Kasumi-1 (cell line): Measurements from ENCODE around the gene ZNF224.
"Not testable (repeated sequence)": the region's sequence is repeated elsewhere in the genome, so short reads cannot be mapped to it uniquely, and the experiment has no call there.

Experiments used
- DNase-seq, 2 experiments: peaks; one replicate each; lab custom pipeline; 2025; lab: John Stamatoyannopoulos, UW

ZNF224 gene

DNA sequence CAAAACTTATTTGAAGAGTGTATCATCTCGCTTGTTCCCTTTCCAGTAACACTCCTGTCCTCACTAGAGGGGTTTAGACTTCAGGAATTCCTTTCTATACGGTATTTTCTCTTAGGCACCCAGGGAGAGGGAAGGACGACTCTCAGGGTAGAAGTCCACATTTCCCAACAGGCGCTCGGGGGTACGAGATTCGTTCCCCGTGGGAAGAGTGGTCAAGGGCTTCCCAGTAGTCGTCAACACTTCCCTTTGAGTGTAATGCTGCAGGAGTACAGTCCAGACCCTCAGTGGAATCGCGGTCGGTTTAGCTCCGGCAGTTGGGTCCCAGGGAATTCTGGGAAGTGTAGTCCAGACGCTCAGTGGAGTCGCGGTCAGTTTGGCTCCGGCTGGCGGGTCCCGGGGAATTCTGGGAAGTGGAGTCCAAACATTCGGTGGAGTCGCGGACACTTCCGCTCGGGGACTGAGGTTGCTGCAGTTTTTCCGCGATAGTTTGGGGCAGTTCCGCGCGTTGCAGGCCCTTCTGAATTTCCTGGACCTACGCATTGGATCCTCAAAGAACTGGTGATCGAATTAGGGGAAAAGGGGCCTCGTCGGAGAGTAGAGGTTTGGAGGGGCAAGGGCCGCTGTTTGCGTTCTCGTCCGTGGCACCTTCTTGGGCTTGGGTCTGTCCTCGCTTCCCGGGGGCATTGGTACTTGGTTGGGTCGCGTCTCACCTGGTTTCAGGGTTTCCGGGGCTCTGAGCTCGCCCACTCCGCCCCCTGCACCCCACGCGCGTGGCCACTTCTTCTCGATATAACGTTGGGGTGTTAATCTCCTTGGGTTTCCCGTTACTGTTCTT is at the start of gene ZNF224:
TSS of gene ZNF224 (plus strand) at position 431 of the 835 bp plus-strand sequence. CDS start 3,513 bp downstream, outside the sequence.
- peak; percentile 95 to 96 for DNase-seq

DNA sequence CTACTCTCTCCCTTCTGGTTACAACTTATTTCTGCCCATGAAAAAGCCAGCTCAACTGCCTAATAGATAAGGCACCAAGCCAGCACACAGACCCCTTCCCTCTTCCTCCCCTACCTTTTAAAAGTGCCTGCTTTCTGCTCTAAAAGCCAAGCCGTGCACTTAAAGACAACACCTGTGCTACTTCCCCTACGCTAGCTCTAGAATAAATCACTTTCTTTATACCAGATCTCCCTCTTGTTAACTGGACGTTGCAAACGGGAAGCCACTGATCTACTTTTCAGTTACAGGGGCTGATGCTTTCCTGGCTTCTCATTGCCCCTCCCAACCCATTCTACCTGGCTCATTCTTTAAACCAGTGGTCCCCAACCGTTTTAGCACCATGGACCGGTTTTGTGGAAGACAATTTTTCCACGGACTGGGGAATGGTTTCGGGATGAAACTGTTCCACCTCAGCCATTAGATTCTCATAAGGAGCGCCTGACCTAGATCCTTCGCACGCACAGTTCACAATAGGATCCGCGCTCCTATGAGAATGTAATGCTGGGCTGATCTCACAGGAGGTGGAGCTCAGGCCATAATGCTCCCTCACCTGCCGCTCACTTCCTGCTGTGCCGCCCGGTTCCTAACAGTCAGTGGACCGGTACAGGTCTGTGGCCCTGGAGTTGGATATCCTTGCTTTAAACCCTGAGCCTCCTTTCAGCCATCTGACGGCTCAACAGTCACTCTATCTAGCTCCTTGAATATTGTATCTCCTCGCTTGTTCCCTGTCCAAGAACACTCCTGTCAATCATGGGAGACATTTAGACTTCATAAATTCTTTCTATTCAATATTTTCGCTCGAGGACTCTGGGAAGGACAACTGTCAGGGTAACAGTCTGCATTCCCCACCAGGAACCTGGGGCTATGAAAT is 43.2 kb upstream of the ZNF224 start:
- no peak for DNase-seq

DNA sequence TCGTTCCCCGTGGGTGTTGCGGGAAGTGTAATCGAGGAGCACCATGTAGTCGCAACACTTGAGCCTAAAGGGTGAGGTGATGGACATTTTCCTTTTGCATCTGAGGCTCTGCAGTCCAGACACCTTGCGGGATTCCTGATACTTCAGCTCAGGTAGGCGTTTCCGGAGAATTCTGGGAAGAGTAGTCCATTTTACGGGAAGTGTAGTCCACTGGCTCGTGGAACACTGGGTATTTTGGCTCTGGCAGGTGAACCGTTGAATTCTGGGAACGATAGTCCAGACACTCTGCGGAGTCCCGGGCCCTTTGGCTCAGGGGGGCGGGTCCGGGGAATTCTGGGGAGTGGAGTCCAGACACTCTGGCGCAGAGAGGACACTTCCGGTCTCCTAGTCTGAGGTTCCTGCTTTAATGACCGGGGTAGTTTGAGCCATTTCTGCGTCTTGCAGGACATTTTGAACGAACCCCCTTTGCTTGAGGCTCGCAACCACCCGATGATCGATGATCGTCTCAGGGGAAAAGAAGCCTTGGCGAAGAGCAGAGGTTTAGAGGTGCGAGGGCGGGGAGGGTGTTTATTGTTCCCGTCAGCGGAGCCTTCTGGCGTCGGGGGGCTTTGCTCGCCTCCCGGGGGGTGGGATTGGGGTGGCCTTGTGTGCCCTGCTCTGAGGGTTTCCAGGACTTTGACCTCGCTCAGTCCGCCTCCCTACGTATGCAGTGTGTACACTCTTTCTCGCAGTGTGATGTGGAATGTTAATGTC is 42.3 kb upstream of the ZNF224 start, which contains the start of gene ZNF223:
TSS of gene ZNF223 (plus strand) at position 387 of the 753 bp plus-strand sequence. CDS start 3,141 bp downstream, outside the sequence.
- DNase-seq = no peak

DNA sequence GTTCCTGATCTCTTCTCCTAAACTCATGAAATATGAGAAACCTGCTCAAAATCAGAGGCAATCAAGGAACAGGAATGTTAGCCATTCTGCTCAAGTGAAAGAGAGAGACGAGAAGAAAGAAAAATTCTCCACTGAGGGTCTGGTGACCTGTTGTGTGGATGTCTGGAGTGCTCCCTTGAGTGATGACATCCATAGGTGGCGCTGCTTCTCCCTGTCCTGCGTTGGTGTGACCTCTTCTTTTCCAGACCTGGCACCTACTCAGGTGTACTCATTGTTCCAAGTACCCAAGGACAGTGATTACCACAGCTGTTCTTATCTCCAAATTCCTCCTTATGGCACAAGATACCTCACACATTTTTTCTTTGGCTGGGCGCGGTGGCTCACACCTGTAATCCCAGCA is 38.3 kb upstream of the ZNF224 start:
- no peak for DNase-seq

DNA sequence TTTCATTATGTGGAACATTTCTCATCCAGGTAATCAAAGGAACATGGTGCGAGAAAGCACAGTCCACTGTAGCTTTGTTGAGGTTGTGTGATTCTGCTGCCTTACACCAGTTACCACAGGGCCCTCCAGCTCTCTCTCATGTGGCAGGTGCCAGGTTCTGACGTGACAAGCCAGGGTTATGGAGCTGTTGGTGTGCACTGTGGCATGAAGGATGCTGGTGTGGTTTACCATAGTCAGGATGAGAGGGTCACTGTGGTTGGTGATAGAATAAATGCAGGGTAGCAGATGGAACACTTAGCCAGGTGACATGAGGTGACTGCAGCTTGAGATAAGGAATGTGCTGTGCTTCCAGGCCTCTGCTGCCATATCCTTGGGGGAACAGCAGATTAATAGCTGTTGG is 34.9 kb upstream of the ZNF224 start:
- no peak for DNase-seq

DNA sequence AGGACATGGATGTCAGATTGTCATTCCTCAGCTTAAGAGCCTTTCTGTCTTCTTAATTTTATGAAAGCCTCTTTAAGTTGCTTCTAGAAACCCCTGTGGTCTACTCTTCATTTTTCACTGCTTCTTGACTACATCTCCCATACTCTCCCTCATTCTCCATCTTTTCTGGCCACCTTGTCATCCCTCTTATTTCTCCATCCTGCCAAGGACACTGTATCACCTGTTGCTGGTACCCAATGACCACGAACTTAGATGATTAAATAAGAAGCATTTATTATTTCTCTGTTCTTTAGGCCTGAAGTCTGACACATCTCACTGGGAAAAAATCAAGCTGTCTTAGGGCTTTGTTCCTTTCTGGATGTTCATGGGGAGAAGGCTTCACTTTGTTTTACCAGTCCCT is 33.1 kb upstream of the ZNF224 start:
- no peak for DNase-seq

DNA sequence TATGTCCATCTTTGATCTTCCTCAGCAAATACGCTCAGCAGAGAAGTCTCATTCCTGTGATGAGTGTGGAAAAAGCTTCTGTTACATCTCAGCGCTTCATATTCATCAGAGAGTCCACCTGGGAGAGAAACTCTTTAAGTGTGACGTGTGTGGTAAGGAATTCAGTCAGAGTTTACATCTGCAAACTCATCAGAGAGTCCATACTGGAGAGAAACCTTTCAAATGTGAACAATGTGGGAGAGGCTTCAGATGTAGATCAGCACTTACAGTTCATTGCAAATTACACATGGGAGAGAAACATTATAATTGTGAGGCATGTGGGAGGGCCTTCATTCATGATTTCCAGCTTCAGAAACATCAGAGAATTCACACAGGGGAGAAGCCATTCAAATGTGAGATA is 27.9 kb upstream of the ZNF224 start:
- no peak for DNase-seq

DNA sequence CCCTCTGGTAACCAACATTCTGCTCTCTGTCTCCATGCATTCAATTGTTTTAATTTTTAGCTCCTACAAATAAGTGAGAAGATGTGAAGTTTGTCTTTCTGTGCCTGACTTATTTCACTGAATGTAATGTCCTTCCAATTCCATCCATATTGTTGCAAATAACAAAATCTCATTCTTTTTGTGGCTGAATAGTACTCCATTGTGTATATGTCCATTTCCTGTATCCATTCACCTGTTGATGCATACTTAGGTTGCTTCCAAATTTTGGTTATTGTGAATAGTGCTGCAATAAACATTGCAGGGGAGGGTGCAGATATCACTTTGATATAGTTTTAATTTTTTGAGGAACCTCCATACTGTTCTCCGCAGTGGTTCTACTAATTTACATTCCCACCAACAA is 24.7 kb upstream of the ZNF224 start:
- no peak for DNase-seq

DNA sequence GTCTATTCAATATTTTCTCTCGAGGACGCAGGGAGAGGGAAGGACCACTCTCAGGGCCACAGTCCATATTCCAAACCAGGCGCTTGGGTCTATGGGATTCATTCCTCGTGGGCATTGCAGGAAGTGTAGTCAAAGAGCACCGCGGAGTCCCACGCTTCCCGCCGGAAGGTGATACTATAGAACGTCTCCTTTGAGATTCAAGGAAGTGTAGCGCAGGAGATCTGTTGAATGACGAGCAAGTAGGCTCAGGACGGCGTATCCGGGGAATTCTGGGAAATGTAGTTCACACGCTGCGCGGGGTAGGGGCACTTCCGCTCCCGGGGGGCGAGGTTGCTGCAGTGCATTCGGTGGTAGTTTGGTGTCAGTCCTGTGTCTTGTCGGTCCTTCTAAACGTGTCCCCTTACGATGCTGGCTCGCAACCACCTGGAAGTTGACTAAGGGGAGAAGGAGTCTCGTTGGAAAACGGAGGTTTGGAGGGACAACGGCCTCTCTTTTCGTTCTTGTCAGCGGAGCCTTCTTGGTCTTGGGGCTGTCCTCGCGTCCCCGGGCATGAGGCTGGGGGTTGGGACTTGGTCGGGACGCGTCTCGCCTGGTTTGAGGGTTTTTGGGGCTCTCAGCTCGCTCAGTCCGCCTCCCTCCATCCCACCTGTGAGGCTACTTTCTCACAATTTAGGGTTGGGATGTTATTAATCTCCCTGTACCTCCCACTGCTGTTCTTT is 22.2 kb upstream of the ZNF224 start, which contains the start of gene ZNF284:
TSS of gene ZNF284 (plus strand) at position 336 of the 719 bp plus-strand sequence. CDS start 4,231 bp downstream, outside the sequence.
- peak; percentile 96 to 97 for DNase-seq

DNA sequence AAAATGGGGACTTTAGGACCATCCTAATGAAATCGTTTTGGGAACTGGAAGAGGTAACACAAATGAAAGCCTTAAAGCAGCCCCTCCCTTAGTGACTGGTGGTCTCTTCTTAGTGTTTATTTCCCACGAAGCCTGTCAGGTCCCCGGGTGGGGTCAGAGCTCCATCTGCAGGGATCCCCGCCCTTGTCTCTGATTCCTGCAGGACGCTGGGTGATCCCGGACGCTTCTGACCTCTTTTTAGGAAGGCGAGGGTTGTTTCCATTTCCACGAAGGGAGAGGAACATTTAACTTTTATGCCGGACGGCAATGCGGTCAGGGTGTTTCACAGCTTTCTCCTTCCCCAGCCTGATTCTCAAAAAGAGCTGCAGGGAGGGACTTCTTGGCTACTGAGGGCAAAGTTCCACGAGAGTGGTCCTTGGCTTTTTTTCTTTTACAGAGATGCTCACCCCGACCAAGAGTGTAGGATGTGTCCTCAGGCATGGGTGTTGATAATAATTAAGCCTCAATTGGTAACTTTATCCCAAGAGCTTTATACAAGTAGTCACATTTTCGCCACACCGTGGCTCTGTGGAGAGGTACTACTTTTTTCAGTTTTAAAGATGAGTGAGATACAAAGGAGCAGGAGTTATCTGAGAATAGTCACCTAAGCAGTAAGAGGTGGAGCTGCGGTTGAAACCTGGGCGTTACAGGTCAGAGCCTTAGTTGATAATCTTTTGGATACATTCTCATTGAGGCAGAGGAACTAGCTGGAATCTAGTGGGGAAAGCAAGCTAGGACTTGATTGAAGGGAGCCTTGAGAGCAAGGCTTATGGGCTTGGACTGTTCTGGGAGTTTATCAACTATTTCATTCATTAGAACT is 21.4 kb upstream of the ZNF224 start:
- peak in 1 of 2 experiments; percentile 6 for DNase-seq

DNA sequence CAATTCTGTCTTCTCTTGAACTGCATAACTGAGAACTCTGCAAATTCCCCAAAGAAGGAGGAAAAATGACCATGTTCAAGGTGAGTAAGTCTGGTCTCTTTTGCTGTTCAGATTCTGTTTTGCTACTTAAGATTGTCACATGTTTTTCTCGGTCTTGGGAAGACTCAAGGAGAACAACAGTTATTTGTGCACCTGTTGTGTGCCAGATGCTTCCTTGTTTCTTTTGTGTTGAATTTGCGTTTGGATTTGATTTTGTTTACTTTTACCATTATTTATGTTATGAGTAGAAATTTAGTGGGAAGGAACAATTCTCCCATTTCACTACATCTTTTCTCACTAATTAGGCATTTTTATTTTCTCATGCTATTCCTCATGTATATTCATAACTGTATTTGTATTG is 17.8 kb upstream of the ZNF224 start:
- DNase-seq = no peak

DNA sequence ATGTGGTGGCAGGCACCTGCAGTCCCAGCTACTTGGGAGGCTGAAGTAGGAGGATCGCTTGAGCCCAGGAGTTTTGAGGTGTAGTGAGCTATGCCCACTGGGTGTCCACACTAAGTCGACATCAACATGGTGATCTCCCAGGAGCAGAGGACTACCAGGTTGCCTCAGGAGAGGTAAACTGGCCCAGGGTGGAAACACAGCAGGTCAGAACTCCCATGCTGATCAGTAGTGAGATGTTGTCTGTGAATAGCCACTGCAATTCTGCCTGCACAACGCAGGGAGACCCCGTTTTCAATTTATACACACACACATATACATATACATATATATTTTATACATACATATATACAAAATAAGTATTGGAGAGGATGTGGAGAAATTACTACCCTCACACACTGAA is 2.1 kb upstream of the ZNF224 start:
- no peak for DNase-seq

DNA sequence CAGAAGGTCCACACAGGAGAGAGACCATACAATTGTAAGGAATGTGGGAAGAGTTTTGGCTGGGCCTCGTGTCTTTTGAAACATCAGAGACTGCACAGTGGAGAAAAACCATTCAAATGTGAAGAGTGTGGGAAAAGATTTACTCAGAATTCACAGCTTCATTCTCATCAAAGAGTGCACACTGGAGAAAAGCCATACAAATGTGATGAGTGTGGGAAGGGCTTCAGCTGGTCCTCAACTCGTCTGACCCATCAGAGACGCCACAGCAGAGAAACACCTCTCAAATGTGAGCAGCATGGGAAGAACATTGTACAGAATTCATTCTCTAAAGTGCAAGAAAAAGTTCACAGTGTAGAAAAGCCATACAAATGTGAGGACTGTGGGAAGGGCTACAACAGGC is 13.6 kb downstream of the ZNF224 start:
- DNase-seq = no peak

DNA sequence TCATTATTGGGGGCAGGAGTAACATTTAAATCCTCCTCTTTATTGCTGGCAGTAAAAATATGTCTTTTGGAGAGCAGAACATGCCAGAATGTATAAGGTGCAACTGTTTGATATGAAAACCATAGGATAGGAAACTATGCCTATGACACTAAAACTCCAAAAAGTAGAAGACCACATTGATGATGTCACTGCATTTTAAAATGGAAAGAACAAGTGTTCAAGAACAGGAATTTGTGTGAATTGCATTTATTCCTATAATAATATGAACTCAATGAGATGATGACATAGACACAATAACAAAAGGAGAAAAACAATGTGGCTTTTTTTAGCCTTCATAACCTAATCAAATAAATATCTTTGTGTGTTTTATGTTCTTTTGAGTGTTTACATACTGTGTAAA is 15.3 kb downstream of the ZNF224 start:
- no peak for DNase-seq

DNA sequence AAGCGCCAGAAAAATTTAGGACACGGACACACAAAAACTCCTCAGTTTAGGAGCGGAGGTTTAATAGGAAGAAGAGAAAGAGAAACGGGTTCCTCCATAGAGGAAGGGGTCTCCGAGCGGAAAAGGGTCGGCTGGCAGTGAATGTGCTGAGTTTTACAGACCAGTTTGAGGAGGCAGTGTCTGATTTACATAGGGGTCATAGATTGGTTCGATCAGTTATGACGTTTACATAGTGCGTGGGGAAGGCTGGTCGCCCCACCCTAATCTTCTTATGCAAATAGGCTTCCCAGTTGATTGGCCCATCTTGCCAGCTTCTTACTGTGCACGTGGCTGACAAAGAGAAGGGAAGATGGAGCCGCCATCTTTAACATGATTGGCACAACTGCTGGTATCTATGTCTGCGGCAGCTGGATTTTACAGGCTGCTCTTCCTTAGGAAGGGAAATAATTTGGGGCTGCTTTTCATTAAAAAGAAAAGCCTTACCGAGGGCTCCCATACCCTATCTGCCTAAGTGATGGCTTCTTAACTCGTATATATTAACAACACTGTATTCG is 17.8 kb downstream of the ZNF224 start:
- DNase-seq = no peak

DNA sequence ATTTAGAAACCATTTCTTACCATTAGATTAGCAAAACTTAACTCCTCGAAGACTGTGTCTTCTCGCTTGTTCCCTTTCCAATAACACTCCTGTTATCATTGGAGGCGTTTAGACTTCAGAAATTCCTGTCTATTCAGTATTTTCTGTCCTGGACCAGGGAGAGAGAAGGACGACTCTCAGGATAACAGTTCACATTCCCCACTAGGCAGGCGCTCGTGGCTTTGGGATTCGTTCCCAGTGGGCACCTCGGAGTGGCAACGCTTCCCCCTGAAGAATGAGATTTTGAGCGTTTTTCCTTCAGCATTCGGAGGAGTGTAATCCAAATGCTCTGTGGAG is 18.6 kb downstream of the ZNF224 start:
- no peak for DNase-seq

DNA sequence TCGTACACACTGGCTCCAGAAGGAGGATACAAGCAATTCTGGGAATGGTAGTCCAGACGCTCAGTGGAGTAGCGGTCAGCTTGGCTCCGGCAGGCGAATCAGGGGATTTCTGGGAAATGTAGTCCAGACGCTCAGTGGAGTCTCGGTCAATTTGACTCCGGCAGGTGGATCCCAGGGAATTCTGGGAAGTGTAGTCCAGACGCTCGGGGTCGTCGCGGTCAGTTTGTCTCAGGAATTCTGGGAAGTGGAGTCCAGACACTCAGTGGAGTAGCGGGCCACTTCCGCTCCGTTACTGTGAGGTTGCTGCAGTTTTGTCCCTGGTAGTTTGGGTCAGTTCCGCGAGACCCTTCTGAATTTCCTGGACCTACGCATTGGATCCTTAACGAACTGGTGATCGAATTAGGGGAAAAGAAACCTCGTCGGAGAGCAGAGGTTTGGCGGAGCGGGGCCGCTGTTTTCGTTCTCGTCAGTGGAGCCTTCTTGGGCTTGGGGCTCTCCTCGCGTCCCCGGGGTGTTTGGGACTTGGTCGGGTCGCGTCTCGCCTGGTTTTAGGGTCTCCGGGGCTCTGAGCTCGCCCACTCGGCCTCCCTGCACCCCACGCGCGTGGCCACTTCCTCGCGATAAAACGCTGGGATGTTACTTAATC is 19.1 kb downstream of the ZNF224 start, which contains the start of gene ZNF225:
TSS of gene ZNF225 (plus strand) at position 262 of the 646 bp plus-strand sequence. CDS start 2,429 bp downstream, outside the sequence.
- DNase-seq = peak; percentile 98

DNA sequence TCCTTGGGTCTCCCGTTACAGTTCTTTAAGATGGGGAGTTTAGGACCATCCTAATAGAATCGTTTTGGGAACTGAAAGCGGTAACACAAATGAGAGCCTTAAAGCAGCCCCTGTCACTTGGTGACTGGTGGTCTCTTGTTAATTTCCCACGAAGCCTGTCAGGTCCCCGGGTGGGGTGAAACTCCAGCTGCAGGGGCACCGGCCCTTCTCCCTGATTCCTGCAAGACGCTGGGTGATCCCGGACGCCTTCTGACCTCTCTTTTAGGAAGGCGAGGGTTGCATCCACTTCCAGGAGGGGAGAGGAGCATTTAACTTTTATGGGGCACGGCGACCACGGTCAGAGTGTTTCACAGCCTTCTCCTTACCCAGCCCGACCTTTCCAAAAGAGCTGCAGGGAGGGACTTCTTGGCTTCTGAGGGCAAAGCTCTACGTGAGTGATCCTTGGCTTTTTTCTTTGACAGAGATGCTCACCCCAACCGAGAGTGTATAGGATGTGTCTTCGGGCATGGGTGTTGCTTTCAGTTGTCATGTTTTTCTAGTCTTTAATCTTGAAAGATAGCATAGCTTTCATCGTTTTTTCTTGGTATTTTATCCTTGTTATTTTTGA is 19.7 kb downstream of the ZNF224 start:
- peak in 1 of 2 experiments; percentile 57 for DNase-seq

DNA sequence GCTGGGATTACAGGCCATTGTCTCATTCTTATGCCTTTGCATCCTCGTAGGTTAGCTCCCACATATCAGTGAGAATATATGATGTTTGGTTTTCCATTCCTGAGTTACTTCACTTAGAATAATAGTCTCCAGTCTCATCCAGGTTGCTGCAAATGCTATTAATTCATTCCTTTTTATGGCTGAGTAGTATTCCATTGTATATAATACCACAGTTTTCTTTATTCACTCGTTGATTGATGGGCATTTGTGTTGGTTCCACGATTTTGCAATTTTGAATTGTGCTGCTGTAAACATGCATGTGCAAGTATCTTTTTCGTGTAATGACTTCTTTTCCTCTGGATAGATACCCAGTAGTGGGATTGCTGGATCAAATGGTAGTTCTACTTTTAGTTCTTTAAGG is 27.0 kb downstream of the ZNF224 start:
- DNase-seq = not testable (repeated sequence)
